Mesenchymal stem cell (in vitro differentiated cells and primary cell): ENCODE results near the gene ADCY10.

Experiments
- DNase-seq: peaks from one replicate; pipeline ENCODE4 v3.0.0-alpha.2; 2013
- H2AFZ ChIP-seq: one replicate; pipeline ENCODE4 v1.6.1; 2013; ENCODE audit warnings: low read depth, mild to moderate bottlenecking, control low read depth, inconsistent platforms, low read length, moderate library complexity
- H2AK5ac ChIP-seq: 2 replicates; pipeline ENCODE4 v1.6.1; 2013; ENCODE audit warnings: low read length, moderate library complexity, mild to moderate bottlenecking, inconsistent platforms; ENCODE audit not compliant: severe bottlenecking
- H2BK120ac ChIP-seq: one replicate; pipeline ENCODE4 v1.6.1; 2013; ENCODE audit warnings: low read depth, mild to moderate bottlenecking, inconsistent platforms, low read length, moderate library complexity
- H2BK12ac ChIP-seq, 2 experiments: one replicate each; pipeline ENCODE4 v1.6.1; 2013; ENCODE audit warnings: inconsistent platforms in 2 of 2, low read length in 2 of 2, mild to moderate bottlenecking in 2 of 2, moderate library complexity in 2 of 2, control low read depth in 1 of 2
- H2BK15ac ChIP-seq: one replicate; pipeline ENCODE4 v1.6.1; 2013; ENCODE audit warnings: mild to moderate bottlenecking, low read depth, inconsistent platforms; ENCODE audit not compliant: poor library complexity, severe bottlenecking
- H2BK5ac ChIP-seq: 2 replicates; pipeline ENCODE4 v1.6.1; 2013; ENCODE audit warnings: low read depth, mild to moderate bottlenecking, low read length, control low read depth, inconsistent platforms; ENCODE audit not compliant: poor library complexity, severe bottlenecking
- H3K14ac ChIP-seq, 2 experiments: one replicate each; pipeline ENCODE4 v1.6.1; 2013; ENCODE audit warnings: inconsistent platforms in 2 of 2, low read length in 2 of 2, control low read depth in 1 of 2, mild to moderate bottlenecking in 1 of 2, moderate library complexity in 1 of 2
- H3K18ac ChIP-seq, 2 experiments: one replicate each; pipeline ENCODE4 v1.6.1; 2013; ENCODE audit warnings: inconsistent platforms in 2 of 2, low read length in 2 of 2, control low read depth in 1 of 2, low read depth in 1 of 2, mild to moderate bottlenecking in 1 of 2
- H3K23ac ChIP-seq, 2 experiments: one replicate each; pipeline ENCODE4 v1.6.1; 2013; ENCODE audit warnings: inconsistent platforms in 2 of 2, low read length in 2 of 2, mild to moderate bottlenecking in 2 of 2, moderate library complexity in 2 of 2, control low read depth in 1 of 2
- H3K27ac ChIP-seq: 2 replicates; pipeline ENCODE4 v1.5.1; 2013; ENCODE audit warnings: mild to moderate bottlenecking, moderate library complexity, low read length, control low read depth, inconsistent platforms; ENCODE audit not compliant: poor library complexity, severe bottlenecking
- H3K27me3 ChIP-seq, 2 experiments: 2 replicates each; pipeline versions ENCODE4 v1.6.1 to v1.7.0; 2013; ENCODE audit warnings: low read length in 2 of 2, mild to moderate bottlenecking in 2 of 2, moderate library complexity in 2 of 2, control low read depth in 1 of 2, inconsistent platforms in 1 of 2; ENCODE audit not compliant: control insufficient read depth in 1 of 2, insufficient read depth in 1 of 2
- H3K36me3 ChIP-seq, 2 experiments: 2 replicates each; pipeline versions ENCODE4 v1.6.1 to v1.7.0; 2013; ENCODE audit warnings: low read length in 2 of 2, control low read depth in 1 of 2, inconsistent platforms in 1 of 2, low read depth in 1 of 2, mild to moderate bottlenecking in 1 of 2; ENCODE audit not compliant: insufficient read depth in 2 of 2, control insufficient read depth in 1 of 2
- H3K4ac ChIP-seq, 2 experiments: one replicate each; pipeline ENCODE4 v1.6.1; 2013; ENCODE audit warnings: inconsistent platforms in 2 of 2, low read length in 2 of 2, mild to moderate bottlenecking in 2 of 2, moderate library complexity in 2 of 2, control low read depth in 1 of 2, low read depth in 1 of 2
- H3K4me1 ChIP-seq: 2 replicates; pipeline ENCODE4 v1.6.1; 2013; ENCODE audit warnings: low read depth, low read length, control low read depth; ENCODE audit not compliant: control insufficient read depth, insufficient read depth
- H3K4me2 ChIP-seq: 2 replicates; pipeline ENCODE4 v1.6.1; 2013; ENCODE audit warnings: low read length, mild to moderate bottlenecking, inconsistent platforms; ENCODE audit not compliant: poor library complexity, severe bottlenecking
- H3K4me3 ChIP-seq, 2 experiments: 2 replicates each; pipeline versions ENCODE4 v1.5.1 to v1.7.0; 2013; ENCODE audit warnings: low read length in 2 of 2, mild to moderate bottlenecking in 2 of 2, control low read depth in 1 of 2, low read depth in 1 of 2; ENCODE audit not compliant: insufficient read depth in 1 of 2
- H3K79me1 ChIP-seq: replicated peaks from 2 replicates; pipeline ENCODE4 v1.6.1; 2013; ENCODE audit warnings: mild to moderate bottlenecking, control low read depth, low read length, inconsistent platforms; ENCODE audit not compliant: poor library complexity, severe bottlenecking
- H3K9ac ChIP-seq: 2 replicates; pipeline ENCODE4 v1.7.0; 2013; ENCODE audit warnings: mild to moderate bottlenecking, low read length, moderate library complexity
- H3K9me3 ChIP-seq: 2 replicates; pipeline ENCODE4 v1.7.0; 2013; ENCODE audit warnings: mild to moderate bottlenecking, low read length; ENCODE audit not compliant: control insufficient read depth
- H4K8ac ChIP-seq: one replicate; pipeline ENCODE4 v1.6.1; 2013; ENCODE audit warnings: inconsistent platforms, mild to moderate bottlenecking, low read length, moderate library complexity
- H4K91ac ChIP-seq: one replicate; pipeline ENCODE4 v1.6.1; 2013; ENCODE audit warnings: mild to moderate bottlenecking, low read length, inconsistent platforms
- WGBS: methylation state at CpG from one replicate; pipeline ENCODE4 v1.1.7; 2013; ENCODE audit warnings: mixed read lengths; 5-methylcytosine and 5-hydroxymethylcytosine counted together

Gene ADCY10

DNA sequence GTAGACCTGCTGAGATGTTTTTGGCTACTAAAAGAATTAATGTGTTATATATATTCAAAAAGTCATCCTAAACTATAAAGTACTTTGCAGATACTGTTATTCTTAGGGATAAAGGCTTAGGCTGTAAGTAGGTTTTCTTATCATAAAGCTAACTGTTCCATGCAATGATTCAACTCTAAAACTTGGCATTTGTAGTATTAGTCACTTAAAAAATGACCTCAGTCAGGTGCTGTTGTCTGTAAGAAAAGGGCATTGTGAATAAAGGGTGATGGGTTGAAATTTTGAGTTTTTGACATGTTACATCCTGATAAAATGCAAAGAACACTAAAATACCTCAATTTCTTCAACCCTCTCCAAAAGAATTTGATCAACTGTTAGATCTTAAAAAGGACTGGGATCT lies 32.9 kb downstream of the ADCY10 start:
- no peak overlapping the region for H3K4me2 ChIP-seq
- H3K9ac ChIP-seq = no peak overlapping the region
- peaks cover 2% of the 10 kb centered on the region for H3K4me1 ChIP-seq
- DNase-seq = no peak
- H3K18ac ChIP-seq = no peak overlapping the region
- H2BK15ac ChIP-seq = no peak overlapping the region
- no peaks in the 10 kb centered on the region for H3K9me3 ChIP-seq
- no peak overlapping the region for H2AK5ac ChIP-seq
- no peak overlapping the region for H4K91ac ChIP-seq
- no peak overlapping the region for H3K4ac ChIP-seq
- no peaks in the 10 kb centered on the region for H3K36me3 ChIP-seq
- no peak overlapping the region for H3K23ac ChIP-seq
- no peak overlapping the region for H2BK5ac ChIP-seq
- no peak overlapping the region for H3K27ac ChIP-seq
- no peaks in the 10 kb centered on the region for H3K27me3 ChIP-seq
- no peak overlapping the region for H2AFZ ChIP-seq
- no peak overlapping the region for H3K14ac ChIP-seq
- no peaks in the 10 kb centered on the region for H3K79me1 ChIP-seq
- H4K8ac ChIP-seq = no peak overlapping the region
- no peak overlapping the region for H3K4me3 ChIP-seq
- H2BK120ac ChIP-seq = no peak overlapping the region
- H2BK12ac ChIP-seq = no peak overlapping the region

DNA sequence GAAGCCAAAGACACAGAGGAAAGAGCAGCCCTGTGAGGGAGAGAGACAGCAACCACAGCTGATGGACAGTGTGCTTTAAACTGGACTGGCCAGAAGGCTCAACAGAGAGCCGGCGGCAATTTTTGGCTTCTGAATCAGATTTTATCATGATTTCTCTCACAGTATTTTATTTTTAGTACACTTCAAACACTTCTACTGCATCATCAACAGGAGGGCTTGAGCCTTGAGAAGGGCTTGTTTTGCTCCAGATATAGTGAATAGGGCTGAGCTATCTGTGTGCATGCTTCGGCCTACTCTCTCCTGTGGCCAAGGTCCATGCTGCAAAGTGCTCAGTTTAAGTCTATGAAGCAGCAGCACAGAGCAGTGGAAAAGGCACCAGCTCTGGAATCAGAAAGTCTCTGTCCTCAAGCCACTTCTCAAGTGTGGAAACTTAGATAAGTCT lies 33.3 kb downstream of the ADCY10 start:
- H2AFZ ChIP-seq = no peak overlapping the region
- 95% methylated on average over 1 of the region's 3 CpGs for WGBS
- peak overlapping the region; percentile 55 for H2AK5ac ChIP-seq
- H3K27me3 ChIP-seq = no peaks in the 10 kb centered on the region
- no peak overlapping the region for H3K18ac ChIP-seq
- no peak overlapping the region for H3K27ac ChIP-seq
- no peaks in the 10 kb centered on the region for H3K36me3 ChIP-seq
- H3K79me1 ChIP-seq = no peaks in the 10 kb centered on the region
- no peak overlapping the region for H2BK15ac ChIP-seq
- H3K4ac ChIP-seq = no peak overlapping the region
- DNase-seq = no peak
- H2BK5ac ChIP-seq = no peak overlapping the region
- H3K9ac ChIP-seq = no peak overlapping the region
- H4K8ac ChIP-seq = no peak overlapping the region
- peaks cover 2% of the 10 kb centered on the region for H3K4me1 ChIP-seq
- H3K14ac ChIP-seq = no peak overlapping the region
- H3K23ac ChIP-seq = no peak overlapping the region
- no peak overlapping the region for H3K4me3 ChIP-seq
- no peak overlapping the region for H3K4me2 ChIP-seq
- no peaks in the 10 kb centered on the region for H3K9me3 ChIP-seq
- H2BK12ac ChIP-seq = peak overlapping the region in 1 of 2 experiments; percentile 63
- no peak overlapping the region for H2BK120ac ChIP-seq
- no peak overlapping the region for H4K91ac ChIP-seq

DNA sequence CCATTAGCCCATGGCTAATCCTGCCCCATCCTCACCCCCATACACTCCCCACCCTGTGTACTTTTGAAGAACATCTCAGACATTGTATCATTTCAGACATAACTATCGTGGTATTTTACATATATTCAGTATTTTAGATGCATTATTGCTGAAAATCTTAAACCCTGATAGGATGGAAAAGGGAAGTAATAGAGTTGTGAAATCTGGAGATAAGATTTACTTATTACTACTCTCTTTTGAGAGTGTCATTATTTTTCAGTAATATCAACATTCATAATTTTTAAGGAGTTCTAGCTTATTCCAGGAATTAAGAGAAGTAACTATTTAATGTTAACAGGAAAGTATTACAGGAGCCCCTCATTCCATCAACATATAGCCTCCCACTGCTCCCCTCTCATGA lies 34.4 kb downstream of the ADCY10 start:
- Histone ChIP-seq H3K36me3 (no peaks in the 10 kb centered on the region), H3K27ac (no peak overlapping the region), H3K18ac (no peak overlapping the region), H3K79me1 (no peaks in the 10 kb centered on the region), H2BK15ac (no peak overlapping the region), H3K4ac (no peak overlapping the region), H3K4me2 (no peak overlapping the region), H4K91ac (no peak overlapping the region), H2BK12ac (no peak overlapping the region), H3K27me3 (no peaks in the 10 kb centered on the region), H4K8ac (no peak overlapping the region), H2AK5ac (no peak overlapping the region), H2BK5ac (no peak overlapping the region), H2AFZ (no peak overlapping the region), H3K4me3 (no peak overlapping the region), H3K9me3 (no peaks in the 10 kb centered on the region), H3K9ac (no peak overlapping the region), H2BK120ac (no peak overlapping the region), H3K23ac (no peak overlapping the region), H3K14ac (no peak overlapping the region), H3K4me1 (peaks cover 2% of the 10 kb centered on the region)
- no peak for DNase-seq
- WGBS = no CpG with 5 or more reads among the region's 1 CpG

DNA sequence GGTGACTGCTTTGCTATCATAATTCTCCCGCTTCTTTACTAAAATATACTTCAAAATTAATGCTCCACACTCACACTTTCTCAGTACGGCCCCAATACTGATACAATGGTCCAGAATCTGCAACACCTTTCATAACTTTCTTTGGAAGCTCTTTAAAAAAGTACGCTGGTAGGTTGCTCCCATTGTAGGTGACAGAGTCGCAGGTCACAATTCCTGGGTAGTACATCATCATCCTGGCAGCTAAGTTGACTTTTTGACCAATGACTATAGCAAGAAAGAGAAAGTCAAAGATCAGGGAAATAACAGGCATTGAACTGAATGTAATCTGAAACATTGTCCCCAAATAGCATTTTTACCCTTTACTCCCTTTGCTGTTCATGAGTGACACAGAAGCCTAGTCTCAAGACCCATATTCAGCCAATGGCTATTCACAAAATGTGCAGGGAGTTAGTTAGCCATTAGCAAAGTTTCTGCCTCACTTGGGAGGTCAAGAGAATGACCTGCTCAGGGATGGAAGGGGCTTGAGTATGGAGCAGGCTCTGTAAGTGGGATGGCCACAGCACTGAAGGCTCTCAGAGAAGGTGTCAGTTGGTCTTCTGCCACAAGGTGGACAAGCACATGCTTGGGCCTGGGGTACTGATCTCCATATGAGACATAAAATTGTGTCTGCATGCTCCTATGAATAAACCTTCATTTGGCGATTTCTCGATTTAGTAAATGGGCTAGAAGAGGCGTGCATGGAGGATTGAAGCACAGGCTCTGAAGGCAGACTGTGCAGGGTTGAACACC lies 35.4 kb downstream of the ADCY10 start:
- DNase-seq = no peak
- H2BK120ac ChIP-seq = no peak overlapping the region
- no peaks in the 10 kb centered on the region for H3K27me3 ChIP-seq
- no peak overlapping the region for H4K91ac ChIP-seq
- no peak overlapping the region for H3K9ac ChIP-seq
- H3K18ac ChIP-seq = no peak overlapping the region
- 97% methylated on average over 7 of the region's 7 CpGs for WGBS
- H3K9me3 ChIP-seq = no peaks in the 10 kb centered on the region
- no peak overlapping the region for H3K4me2 ChIP-seq
- H3K79me1 ChIP-seq = no peaks in the 10 kb centered on the region
- H3K4me3 ChIP-seq = no peak overlapping the region
- no peaks in the 10 kb centered on the region for H3K36me3 ChIP-seq
- no peak overlapping the region for H3K4ac ChIP-seq
- H2AFZ ChIP-seq = no peak overlapping the region
- no peak overlapping the region for H2BK15ac ChIP-seq
- no peak overlapping the region for H2AK5ac ChIP-seq
- no peak overlapping the region for H3K14ac ChIP-seq
- peaks cover 2% of the 10 kb centered on the region for H3K4me1 ChIP-seq
- H2BK12ac ChIP-seq = no peak overlapping the region
- H3K27ac ChIP-seq = no peak overlapping the region
- no peak overlapping the region for H4K8ac ChIP-seq
- no peak overlapping the region for H3K23ac ChIP-seq
- no peak overlapping the region for H2BK5ac ChIP-seq
